Medulla oblongata (tissue), 1 donor: ENCODE measurements around the gene UBQLN1.

Experiments
- DNase-seq: peaks from one replicate; pipeline ENCODE4 v3.0.0-alpha.2; 2015; ENCODE audit errors: extremely low spot score

UBQLN1 gene

DNA sequence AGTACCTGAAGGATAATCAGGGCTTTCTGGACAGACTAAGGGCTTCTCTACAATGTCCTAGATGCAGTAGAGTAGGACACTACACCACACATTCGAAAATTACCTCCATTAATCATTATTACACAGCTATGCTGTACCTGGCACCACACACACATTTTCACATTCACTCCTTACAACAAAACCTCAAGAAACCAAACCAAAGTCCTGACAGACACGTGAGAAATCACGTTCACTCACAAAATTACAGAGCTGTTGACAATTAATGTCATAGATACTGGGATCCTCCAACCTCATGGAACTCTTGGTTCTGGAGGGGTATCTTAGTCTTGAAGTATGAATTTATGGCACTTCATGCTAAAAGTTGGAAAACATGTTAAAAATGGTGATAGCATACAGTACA is 16.3 kb downstream of the UBQLN1 start:
- DNase-seq, result no peak

DNA sequence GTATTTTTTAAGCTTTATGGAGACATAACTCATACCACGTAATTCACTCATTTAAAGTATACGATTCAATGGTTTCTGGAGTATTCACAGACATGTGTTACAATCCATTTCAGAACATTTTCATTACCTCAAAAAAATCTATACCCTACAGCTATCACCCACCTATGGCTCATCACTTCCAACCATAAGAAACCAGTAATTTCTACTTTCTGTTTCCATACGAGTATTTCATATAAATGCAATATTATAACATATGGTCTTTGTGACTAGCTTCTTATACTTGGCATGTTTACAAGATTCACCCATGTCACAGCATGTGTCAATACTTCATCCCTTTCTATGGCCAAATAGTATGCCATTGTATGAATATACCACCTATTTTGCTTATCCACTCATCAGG is 18.8 kb downstream of the UBQLN1 start:
- no peak for DNase-seq

DNA sequence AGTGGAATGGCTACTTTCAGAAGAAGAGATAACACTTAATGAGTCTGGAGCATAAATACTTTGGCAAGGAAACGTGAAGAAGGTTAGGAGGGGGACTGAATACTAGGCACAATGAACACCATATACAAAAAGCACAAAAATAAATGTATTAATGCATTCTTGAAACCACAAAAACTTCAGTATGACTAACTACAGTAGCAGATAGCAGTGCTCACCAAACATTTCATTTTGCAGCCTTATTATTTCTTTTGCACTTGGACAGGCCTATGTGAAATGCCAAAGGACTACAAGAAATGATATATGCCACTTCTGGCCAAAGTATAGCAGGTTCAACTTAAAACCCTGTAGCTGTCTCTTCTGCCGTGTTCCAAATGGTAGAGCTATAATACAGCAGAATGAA is 26.3 kb downstream of the UBQLN1 start:
- no peak for DNase-seq

DNA sequence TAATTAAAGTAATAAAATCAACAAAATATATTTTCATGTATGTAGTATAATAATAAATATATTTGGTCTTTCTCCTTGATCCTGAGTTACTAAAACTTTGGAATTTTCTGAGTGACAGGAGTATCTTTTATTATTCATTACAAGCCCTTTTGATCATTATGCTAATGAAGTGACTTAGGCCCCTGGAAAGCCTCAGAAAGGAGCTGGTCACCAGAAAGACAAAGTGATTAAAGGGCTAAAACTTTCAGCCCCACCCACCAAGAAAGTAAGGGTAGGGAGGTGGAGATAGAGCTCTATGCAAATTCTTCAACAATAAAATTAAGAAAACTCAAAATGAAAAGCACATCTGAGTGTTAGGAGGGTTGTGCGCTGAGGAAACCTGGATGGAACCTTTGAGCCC is 27.5 kb downstream of the UBQLN1 start:
- DNase-seq, result no peak

DNA sequence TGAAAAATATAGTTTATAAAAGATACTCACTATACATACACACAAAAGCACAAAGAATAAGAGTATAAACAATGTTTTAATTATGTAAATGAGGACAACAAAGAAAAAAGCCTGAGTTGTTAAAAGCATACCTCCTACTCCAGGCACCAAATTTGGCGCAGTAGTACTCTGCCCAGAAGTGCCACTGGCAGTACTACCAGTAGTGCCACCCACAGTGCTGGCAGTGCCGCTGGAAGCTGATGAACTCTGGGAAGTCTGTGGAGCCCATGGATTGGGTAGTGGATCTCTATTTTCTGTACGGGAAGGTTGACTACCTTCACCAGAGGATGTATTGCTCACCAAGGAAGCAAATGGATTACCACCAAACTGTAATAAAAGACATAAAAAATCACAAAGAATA is 30.2 kb downstream of the UBQLN1 start:
- DNase-seq, result no peak

DNA sequence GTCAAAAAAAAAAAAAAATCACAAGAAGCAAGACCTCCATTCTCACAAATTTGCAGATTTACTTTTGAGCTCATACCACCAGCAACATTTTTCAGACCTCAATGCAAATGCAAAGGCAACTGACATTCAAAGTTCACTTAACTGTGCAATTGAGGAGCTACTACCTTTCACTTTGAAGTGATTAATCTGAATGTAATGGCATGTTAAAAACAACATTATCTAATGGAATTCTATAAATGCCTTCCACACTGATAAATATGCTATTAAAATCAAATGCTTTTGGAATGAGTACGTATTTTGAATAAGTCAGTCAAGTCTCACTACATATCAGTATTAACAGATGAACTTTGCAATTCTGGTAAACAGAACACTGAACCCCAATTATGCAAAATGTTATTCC is 32.3 kb downstream of the UBQLN1 start:
- DNase-seq, result no peak

DNA sequence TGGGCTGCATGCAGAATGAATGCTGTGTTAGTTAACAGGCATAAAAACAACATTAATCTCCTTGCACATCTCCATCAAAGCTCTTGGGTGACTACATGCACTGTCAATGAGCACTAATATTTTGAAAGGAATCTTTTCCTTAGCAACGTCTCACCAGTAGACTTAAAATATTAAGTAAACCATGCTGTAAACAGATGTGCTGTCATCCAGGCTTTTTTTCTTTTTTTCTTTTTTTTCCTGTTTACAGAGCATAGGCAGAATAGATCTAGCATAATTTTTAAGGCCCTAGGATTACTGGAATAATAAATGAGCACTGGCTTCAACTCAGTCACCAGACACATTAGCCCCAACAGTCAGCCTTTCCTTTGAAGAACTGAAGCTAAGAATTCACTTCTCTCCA is 36.3 kb downstream of the UBQLN1 start:
- no peak for DNase-seq

DNA sequence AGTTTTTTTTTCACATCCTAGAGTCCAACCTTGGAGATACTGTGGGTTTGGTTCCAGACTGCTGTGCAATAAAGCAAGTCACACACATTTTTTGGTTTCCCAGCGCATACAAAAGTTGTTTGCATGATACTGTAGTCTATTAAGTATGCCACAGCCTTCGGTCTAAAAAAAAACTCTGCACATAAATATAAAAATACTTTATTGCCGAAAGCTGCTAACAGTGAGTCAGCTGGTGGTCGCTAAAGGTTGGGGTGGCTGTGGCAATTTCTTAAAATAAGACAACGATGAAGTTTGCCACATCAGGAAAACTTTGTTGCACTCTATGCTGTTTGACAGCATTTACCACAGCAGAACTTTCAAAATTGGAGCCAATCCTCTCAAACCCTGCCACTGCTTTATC is 37.4 kb downstream of the UBQLN1 start:
- DNase-seq, result no peak

DNA sequence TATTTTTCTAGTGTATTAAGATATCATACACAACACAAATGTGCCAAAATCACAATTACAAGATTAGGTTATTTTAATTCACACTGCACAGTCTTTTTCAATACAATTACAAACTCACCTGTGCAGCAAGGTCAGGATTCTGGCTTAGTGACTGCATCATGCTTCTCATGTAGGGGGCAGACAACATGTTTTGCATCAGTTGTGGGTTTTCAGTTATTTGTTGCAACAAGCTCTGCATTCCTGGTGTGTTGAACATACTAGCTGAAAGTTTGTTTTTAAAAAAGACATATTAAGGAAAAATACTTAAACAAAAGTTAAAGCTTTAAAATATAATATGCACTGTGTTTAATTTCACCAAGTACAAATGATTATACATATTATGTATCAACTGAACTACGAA is 38.7 kb downstream of the UBQLN1 start:
- DNase-seq, result no peak

DNA sequence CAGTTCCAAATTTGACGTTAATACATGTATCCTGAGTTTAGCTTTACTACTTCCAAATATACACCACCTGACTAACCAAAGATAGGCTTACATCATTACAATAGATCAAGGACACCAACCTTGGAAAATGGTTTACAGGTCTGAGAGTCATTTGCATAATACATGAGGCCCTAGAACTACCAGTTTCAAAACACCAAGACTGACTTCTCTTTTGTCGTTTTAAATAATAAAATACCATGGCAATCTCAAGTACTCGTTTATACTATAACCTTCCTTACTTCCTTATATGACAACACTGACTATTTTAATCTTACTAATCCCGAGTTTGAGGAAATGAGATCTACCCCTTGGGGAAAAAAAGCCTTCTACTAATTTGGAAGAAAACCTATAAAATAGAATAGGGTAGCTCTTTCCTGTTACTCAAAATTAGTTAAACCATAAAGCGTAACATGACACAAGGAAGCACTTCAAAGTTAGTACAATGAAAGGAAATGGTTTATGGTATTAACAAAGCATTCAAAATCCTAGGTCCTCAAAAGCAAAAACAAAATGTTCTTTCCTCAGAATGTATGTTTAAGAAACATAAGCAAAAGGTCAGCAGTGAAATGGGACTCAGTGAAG is 42.1 kb downstream of the UBQLN1 start:
- no peak for DNase-seq

DNA sequence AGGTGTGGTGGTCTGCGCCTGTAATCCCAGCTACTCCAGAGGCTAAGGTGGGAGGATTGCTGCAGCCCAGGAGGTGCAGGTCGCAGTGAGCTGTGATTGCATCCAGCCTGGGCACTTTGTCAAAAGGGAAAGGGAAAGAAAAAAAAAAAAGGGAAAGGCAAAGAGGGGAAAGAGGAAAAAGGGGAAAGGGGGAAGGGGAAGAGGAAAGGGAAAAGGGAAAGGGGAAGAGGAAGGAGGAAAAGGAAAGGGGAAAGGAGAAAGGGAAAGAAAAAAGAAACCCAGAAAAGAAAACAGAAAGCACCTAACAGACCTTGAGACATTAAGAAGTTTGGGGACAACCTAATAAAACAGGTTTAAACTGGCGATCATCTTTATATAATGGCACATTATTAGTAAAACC is 44.8 kb downstream of the UBQLN1 start:
- no peak for DNase-seq

DNA sequence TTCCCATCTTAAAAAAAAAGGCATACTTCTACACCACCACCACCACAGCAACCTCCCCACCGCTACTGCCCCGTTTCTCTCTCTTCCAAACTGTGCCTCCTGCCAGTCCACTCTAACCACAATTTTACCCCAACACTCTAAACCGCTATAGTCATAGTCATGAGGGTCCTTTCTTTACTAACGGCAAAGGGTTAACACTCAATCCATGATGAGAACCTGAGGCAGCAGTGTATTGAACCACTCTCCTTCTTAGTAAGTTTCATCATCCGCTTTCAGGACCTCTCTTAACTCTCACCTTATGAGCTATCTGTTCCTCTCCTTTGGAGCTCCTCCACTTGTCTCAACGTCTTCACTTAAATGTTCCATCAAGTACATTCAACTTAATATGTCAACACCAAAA is 50.8 kb downstream of the UBQLN1 start:
- DNase-seq, result no peak

DNA sequence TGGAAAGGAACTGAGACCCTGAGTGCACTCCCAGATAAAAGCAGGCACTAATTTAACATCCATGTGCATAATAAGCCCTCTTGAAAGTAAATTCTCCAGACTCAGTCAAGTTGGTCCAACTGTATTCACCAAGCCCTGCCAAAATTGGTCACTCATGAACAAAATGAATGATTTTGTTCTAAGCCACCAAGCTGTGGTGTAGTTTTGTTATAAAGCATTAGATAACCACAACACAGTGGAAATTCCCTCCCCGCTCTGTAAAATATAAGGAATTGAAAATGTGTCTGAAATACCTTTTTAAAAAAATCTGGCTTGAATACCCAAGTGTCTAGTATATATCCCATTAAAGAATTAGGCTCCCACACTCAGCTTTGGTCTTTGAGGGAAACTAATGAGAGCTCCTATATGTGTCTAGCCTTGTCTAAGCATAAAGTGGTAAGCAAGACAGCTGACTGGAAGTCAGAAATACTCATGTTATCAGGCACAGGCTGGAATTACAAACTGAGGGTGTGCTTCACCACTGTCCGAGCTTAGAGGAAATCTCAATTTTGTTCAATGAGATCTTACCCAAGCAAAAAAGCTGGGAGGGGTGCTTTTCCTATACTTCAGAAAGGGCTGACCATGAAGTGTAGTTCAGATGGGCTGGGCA is 51.6 kb downstream of the UBQLN1 start:
- DNase-seq, result no peak

DNA sequence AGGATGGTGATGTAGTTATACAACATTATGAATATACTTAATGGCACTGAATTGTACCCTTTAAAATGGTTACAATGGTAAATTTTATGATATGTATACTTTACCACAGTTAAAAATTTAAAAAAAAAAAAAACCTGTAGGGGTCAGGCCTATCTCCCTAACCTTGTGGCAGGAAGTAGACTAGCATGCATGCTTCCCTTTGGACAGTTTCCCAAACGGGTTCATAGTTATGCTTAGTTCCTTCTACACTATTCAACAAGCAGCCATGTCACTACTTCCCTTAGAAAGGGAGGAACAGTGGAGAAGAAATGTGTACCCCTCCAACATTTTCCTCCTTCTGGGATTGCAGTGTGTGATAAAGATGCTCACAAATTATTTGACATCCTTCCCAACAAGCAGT is 52.3 kb downstream of the UBQLN1 start:
- no peak for DNase-seq

DNA sequence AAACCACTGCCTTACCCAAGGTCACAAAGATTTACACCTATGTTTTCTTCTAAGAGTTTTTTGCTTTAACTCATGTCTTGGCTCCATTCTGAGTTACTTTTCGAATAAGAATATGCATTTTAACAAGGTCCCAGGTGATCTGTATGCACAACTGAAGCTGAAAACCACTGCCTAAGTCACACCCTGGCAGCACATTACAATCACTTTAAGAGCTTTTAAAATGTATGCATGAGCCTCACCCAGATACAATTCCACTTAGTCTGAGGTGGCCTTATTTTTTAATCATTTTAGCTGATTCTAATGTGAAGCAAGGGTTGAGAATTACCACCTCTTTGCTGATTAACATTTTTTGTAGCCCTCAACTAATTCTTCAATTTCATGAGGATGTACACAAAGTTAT is 55.3 kb downstream of the UBQLN1 start:
- no peak for DNase-seq

DNA sequence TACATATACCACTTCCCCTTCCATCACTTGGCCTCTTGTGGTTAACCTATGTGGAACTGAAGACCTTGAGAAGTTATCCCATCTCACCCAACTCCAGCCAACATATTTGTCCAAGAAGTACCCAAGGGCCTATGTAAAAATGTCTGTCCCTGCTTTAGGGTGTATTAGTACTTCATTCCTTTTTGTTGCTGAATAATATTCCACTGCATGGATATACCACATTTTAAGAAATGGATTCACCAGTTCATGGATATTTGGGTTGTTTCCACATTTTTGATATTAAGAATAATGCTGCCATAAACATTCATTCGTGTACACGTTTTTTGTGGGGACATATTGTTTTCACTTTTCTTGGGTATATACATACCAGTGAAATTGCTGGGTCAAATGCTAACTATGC is 56.2 kb downstream of the UBQLN1 start:
- DNase-seq, result no peak

DNA sequence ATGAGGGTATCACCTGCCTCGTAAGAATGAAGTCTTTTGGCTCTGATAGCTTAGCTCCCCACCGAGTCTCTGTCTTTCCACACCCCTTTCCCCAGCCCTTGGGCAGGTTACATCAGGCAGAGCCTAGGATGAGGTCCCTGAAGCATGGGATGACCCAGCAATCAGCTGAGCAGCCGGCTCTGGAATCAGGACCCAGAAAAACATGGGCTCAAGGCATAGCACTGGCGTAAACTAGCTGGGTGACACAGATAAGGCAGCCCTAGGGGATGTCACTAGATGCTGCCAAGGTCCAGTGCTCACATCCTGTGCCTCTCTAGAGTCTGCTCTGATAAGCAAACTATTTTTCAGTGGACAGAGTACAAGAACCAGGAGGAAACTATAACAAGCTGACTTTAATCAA is 58.2 kb downstream of the UBQLN1 start:
- DNase-seq, result no peak

DNA sequence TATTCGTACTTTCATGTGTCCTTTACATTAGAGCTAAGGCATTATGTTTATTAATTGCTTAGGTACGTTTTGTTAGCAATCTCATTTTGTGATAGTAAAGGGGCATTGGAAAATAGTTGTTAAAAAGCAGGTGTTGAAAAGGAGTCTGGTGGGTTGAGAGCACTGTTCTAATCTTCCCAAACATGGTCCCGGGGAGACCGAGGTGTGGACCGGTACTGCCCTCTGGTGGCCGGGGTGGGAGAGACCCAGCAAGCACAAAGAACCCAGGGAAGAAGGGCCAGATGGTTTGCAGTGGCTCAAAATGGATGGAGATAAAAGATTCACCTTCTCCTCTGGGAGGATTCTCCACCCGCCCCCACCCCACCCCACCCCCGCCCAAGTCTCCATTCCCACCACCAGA is 58.7 kb downstream of the UBQLN1 start:
- peak; percentile 64 for DNase-seq

DNA sequence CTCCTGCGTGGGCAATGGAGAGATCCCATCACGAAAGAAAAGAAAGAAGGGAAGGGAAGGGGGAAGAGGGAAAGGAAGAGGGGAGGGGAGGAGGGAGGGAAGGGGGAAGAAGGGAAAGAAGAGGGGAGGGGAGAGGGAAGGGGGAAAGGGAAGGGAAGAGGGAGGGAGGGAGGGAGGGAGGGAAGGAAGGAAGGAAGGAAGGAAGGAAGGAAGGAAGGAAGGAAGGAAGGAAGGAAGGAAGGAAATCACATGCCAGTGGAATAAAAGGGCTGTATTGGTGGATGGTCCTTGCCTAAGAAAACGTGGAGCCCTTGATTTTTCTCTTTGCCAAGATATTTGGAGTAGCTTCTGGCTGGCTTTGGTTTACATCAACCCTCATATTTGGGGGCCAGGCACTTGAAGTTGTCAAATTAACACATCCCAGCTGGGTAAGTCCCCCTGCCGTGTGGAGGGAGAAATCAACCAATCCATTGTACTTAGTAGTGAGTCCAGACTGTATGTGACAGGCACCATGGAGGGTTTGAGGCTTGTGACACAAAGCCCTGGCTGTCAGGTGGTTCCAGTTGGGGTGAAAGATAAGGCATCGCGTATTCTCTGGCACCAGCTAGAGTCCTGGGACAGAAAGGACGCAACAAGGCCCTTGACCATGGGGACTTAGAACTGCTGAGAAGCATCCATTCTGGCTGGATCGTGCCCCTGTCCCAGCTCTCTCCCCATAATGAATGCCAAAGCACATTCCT is 61.1 kb downstream of the UBQLN1 start:
- DNase-seq, result peak; percentile 50

DNA sequence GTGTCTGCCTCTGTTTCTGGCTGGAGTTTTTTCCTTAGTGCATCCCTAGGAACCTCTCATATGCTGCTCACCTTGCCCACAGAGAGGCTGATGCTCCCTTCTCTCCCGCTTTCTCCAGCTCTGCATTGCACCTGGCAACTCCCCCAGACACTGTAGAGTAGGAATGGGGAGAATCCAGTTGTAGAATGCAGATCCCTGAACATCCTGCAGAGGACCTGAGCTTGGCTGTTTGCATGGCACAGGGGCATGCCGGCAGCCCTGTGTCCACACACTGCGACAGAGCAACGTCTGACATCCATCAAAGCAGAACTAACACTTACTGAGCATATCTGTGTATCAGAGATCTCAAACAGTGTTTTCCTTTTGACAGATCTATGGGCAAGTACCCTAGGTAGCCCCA is 65.0 kb downstream of the UBQLN1 start:
- DNase-seq, result no peak

DNA sequence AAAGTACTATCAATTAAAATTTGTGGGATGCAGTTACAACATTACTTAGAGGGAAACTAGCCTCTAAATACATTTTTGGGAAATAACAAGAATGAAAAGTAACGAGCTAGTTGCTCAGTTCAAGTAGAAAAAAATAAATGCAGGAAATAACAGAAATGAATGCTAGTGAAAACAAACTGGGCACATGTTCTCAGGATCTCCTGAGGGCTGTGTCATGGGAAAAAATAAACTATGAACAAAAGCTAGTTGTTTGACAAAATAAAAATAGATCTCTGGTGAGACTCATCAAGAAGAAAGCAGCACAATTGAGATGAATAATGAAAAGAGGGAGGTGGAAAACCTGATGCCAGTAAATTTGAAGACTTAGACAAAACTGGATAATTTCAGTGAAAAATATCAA is 68.5 kb downstream of the UBQLN1 start:
- peak; percentile 20 for DNase-seq

DNA sequence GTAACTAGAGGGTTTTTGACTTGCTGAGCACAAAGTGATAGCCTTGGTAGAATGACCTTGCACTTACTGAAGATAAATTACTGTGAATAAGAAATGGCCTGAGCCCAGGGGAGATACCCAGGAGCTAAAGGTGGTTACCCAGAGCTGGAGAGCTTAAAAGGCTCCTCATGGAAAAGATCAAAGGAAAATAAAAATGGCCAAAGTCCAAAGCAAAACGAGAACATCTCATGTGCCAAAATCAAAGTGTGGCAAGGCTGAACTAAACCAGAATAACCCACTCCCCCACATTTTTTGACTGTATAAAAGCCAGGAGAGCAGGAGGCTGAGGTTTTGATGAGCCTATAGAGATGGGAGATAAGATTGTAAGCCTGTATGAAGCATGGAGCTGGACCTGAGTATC is 70.4 kb downstream of the UBQLN1 start:
- DNase-seq, result no peak

DNA sequence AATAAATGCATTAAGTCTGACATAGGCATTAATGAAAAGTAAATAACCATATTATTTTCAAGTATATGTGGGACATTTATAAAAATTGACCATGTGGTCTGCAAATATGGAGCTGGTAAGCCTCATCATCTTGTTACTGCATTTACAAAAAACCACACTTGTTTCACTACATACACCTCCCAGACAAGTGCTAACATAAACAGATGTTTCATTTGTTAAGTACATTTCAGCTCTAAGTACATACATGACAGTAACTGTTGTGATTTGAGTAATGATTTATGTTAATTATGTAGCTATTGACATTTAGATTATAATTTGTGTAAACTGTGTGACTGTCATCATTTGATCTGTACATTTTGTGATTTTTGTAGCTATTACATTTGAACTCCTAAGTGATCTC is 70.9 kb downstream of the UBQLN1 start:
- no peak for DNase-seq
